HG02981 (cell line): ENCODE results near the gene FBXL14.

Experiments used
- ATAC-seq: cut with Tn5 transposase; IDR thresholded peaks from one replicate; pipeline ENCODE4 v1.9.1; 2021; ENCODE audit warnings: mild to moderate bottlenecking, moderate library complexity; ENCODE audit not compliant: unreplicated experiment

FBXL14 gene

GRCh38 chr12:1594261-1595025, at the start of gene FBXL14:
FBXL14 (minus strand) TSS chr12:1594581; CDS start chr12:1594066, 515 bp downstream.
- ATAC-seq = peak; percentile 64

- no peak for ATAC-seq
These were observed 49.6 kb upstream of the FBXL14 start for GRCh38 chr12:1643905-1644533.

GRCh38 chr12:1643043-1643442, 48.7 kb upstream of the FBXL14 start:
- ATAC-seq = no peak

GRCh38 chr12:1642513-1642912, 48.1 kb upstream of the FBXL14 start:
- no peak for ATAC-seq

- ATAC-seq = no peak
These were observed 46.2 kb upstream of the FBXL14 start for GRCh38 chr12:1640328-1641234.

GRCh38 chr12:1639538-1639937, 45.2 kb upstream of the FBXL14 start:
- no peak for ATAC-seq

GRCh38 chr12:1638203-1638602, 43.8 kb upstream of the FBXL14 start:
- ATAC-seq = no peak

- no peak for ATAC-seq
These were observed 41.1 kb upstream of the FBXL14 start for GRCh38 chr12:1635301-1636095.

GRCh38 chr12:1634590-1635191, 40.3 kb upstream of the FBXL14 start:
- no peak for ATAC-seq

GRCh38 chr12:1634149-1634548, 39.8 kb upstream of the FBXL14 start:
- ATAC-seq = no peak

- no peak for ATAC-seq
These were observed 39.1 kb upstream of the FBXL14 start for GRCh38 chr12:1633459-1633858.

GRCh38 chr12:1632702-1633101, 38.3 kb upstream of the FBXL14 start:
- ATAC-seq = no peak

GRCh38 chr12:1630827-1631591, 36.6 kb upstream of the FBXL14 start:
- no peak for ATAC-seq

GRCh38 chr12:1630133-1630826, 35.9 kb upstream of the FBXL14 start:
- no peak for ATAC-seq

- no peak for ATAC-seq
These were observed 35.2 kb upstream of the FBXL14 start for GRCh38 chr12:1629338-1630132.

- ATAC-seq = no peak
These were observed 34.4 kb upstream of the FBXL14 start, which contains the start of gene WNT5B for GRCh38 chr12:1628666-1629337. WNT5B (plus strand) TSS chr12:1629231; CDS start chr12:1631355, 2,124 bp downstream.

- ATAC-seq = no peak
These were observed 28.0 kb upstream of the FBXL14 start for GRCh38 chr12:1622406-1622805.
